ENCODE measurements around the gene TPCN1.

The TPCN1 gene

DNA sequence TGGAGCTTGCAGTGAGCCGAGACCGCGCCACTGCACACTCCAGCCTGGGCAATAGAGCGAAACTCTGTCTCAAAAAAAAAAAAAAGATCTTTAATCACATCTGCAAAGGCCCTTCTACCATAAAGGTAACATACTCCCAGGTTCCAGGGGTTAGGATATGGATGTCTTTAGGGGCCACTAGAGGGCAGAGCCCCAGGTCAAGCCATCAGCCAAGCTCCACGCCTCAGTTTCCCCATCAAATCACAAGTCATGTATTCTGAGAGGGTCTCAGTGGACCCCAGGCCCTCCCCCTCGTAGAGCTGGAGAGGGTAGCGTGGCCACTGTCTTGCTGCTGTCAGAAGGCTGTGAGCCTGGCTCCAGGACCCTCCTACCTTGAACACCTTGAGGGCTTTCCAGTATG, 94.9 kb downstream of the TPCN1 start:
- no peak for DNase-seq (ENCODE audit: low spot score)
- TF ChIP-seq, protein P1, sequence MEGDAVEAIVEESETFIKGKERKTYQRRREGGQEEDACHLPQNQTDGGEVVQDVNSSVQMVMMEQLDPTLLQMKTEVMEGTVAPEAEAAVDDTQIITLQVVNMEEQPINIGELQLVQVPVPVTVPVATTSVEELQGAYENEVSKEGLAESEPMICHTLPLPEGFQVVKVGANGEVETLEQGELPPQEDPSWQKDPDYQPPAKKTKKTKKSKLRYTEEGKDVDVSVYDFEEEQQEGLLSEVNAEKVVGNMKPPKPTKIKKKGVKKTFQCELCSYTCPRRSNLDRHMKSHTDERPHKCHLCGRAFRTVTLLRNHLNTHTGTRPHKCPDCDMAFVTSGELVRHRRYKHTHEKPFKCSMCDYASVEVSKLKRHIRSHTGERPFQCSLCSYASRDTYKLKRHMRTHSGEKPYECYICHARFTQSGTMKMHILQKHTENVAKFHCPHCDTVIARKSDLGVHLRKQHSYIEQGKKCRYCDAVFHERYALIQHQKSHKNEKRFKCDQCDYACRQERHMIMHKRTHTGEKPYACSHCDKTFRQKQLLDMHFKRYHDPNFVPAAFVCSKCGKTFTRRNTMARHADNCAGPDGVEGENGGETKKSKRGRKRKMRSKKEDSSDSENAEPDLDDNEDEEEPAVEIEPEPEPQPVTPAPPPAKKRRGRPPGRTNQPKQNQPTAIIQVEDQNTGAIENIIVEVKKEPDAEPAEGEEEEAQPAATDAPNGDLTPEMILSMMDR (IDR thresholded peaks at IDR 0.05; ENCODE audit: extremely low read depth, insufficient read depth, missing control alignments) = peak; percentile 9
- in situ Hi-C loops (cut with MboI; ENCODE audit: low pct_unique_long_range_greater_than_20kb, low sequenced_read_pairs, unreplicated experiment) = loop anchor here (25.0 kb wide), 1 partner anchor 596 kb away; no protein-coding TSS in a partner anchor

DNA sequence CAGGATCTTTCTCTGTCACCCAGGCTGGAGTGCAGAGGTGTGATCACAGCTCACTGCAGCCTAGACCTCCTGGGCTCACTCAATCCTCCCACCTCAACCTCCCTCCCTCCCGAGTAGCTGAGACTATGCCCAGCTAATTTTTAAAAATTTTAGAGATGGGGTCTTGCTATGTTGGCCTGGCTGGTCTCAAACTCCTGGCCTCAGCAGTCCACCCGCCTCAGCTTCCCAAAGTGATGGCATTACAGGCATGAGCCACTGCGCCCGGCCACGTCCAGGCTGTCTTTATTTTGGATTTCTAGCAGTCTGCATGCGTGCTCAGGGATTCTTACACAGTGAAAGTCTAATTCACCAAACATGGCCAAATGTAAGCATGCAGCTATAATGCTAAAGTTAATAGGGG, 95.9 kb downstream of the TPCN1 start:
- in situ Hi-C loops (cut with MboI; ENCODE audit: low pct_unique_long_range_greater_than_20kb, low sequenced_read_pairs, unreplicated experiment) = loop anchor here (25.0 kb wide), 1 partner anchor 595 kb away; no protein-coding TSS in a partner anchor
- TF ChIP-seq, protein P1 (IDR thresholded peaks at IDR 0.05; ENCODE audit: extremely low read depth, insufficient read depth, missing control alignments) = no peak
- no peak for DNase-seq (ENCODE audit: low spot score)

DNA sequence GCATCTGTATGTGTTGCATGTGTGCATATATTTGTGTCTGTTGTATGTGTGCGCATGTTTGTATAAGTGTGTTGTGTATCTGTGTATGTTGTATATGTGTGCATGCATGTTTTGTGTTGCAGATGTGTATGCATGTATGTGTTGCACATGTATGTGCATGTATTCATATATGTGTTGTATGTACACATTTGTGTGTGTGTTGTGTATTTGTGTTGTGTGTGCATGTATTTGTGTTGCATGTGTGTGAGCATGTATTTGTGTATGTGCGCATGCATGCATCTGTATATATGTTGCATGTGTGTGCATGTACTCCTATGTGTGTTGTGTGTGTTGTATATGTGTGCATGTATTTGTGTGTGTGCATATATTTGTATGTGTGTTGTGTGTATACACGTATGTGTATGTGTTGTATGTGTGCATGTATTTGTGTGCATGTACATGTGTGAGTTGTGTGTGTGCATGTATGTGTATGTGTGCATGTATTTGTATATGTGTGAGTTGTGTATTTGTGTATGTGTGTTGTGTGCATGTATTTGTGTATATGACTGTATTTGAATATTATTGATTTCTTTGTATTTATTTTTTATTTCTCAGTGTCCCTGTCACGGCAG, 96.9 kb downstream of the TPCN1 start:
- in situ Hi-C loops (cut with MboI; ENCODE audit: low pct_unique_long_range_greater_than_20kb, low sequenced_read_pairs, unreplicated experiment) = loop anchor here (25.0 kb wide), 1 partner anchor 594 kb away; no protein-coding TSS in a partner anchor
- TF ChIP-seq, protein P1 (IDR thresholded peaks at IDR 0.05; ENCODE audit: extremely low read depth, insufficient read depth, missing control alignments) = no peak
- no peak for DNase-seq (ENCODE audit: low spot score)

DNA sequence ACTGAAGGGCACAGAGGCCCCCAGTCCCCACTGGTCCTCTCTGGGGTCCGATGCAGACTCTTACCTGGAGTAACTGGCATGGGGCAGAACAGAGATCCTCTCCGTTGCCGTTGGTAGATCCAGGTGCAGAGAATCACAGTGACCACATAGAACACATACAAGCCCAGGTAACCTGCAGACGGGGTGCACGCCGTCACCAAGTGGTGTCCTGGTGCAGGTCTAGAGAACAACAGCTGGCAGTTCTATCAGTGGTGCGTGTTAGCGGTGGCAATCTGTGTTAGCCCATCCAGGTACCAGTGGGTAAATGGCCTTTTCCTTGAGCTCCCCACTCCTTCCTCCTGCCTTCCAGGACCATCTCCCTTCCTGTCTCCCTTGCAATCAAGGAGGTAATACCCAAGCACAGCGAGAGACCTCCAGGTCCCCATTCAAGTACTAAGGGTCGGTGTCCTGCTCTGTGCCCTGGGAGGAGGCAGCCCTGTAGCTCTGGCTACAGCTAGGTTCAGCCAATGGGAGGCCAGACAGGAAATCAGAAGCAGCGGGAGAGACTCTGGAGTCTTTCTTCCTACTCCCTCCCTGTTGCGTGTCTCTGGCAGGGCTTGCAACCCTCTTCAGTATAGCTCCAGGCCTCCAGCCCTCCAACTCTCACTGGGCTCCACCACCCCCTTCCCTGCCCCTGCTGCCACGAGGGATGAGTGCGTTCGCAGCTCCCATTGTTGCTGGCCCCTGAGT, 97.8 kb downstream of the TPCN1 start:
- no peak for DNase-seq (ENCODE audit: low spot score)
- in situ Hi-C loops (cut with MboI; ENCODE audit: low pct_unique_long_range_greater_than_20kb, low sequenced_read_pairs, unreplicated experiment) = loop anchor here (25.0 kb wide), 1 partner anchor 593 kb away; no protein-coding TSS in a partner anchor
- TF ChIP-seq, protein P1 (IDR thresholded peaks at IDR 0.05; ENCODE audit: extremely low read depth, insufficient read depth, missing control alignments) = no peak

DNA sequence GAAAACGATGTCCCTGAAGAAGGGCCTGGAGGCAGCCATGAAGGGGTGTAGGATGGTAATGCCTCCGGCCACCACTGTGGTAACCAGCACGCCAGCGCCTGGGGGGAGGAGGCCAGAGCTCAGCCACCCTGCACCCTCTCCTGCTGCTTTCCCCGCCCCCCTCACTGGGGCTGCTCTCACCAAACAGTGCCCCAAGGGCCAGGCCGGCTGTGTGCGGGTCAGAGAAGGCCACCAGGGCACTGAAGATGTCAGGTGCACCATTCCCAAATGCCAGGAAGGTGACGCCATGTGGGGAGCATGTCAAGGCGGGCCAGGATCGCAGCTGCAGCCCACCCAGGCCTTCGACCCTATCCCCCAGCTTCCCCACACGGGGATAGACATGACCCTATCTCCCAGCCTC, 99.1 kb downstream of the TPCN1 start:
- TF ChIP-seq, protein P1 (IDR thresholded peaks at IDR 0.05; ENCODE audit: extremely low read depth, insufficient read depth, missing control alignments) = no peak
- in situ Hi-C loops (cut with MboI; ENCODE audit: low pct_unique_long_range_greater_than_20kb, low sequenced_read_pairs, unreplicated experiment) = loop anchor here (25.0 kb wide), 1 partner anchor 592 kb away; no protein-coding TSS in a partner anchor
- no peak for DNase-seq (ENCODE audit: low spot score)

DNA sequence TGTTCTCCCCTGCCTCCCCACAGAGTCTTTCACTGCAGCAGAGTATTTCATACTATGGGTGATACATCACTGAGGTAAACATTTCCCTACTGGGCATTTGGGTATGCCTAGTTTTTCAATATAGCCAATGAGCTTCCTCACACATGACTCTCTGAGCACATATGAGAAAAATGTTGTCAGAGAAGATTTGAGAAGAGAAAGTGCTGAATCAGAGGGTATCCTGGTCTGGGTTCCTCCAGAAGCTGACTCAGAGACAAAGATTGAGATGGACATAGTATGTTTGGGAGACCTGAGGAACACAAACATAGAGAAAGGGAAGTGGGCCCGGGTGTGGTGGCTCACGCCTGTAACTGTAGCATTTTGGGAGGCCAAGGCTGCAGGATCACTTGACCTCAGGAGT, 101.1 kb downstream of the TPCN1 start:
- in situ Hi-C loops (cut with MboI; ENCODE audit: low pct_unique_long_range_greater_than_20kb, low sequenced_read_pairs, unreplicated experiment) = loop anchor here (25.0 kb wide), 1 partner anchor 590 kb away; no protein-coding TSS in a partner anchor
- TF ChIP-seq, protein P1 (IDR thresholded peaks at IDR 0.05; ENCODE audit: extremely low read depth, insufficient read depth, missing control alignments) = no peak
- no peak for DNase-seq (ENCODE audit: low spot score)
